SU-DHL-6 (cell line): Measurements from ENCODE around the gene CEP170B.

Source experiments
- H2AFZ ChIP-seq: fragments of 200-600 bp; sonication (generic); 2 replicates; pipeline ENCODE4 v1.6.1; 2014; ENCODE audit warnings: low read depth, mild to moderate bottlenecking, moderate library complexity, mixed read lengths, antibody characterized with exemption, low read length; ENCODE audit not compliant: severe bottlenecking
- H3F3A ChIP-seq: fragments of 200-600 bp; shearing (Covaris generic); 2 replicates; pipeline ENCODE4 v1.6.0; 2016; ENCODE audit warnings: antibody characterized with exemption, mild to moderate bottlenecking; ENCODE audit not compliant: insufficient read depth
- H3K27ac ChIP-seq: fragments of 200-600 bp; sonication (generic); 2 replicates; pipeline ENCODE4 v1.5.1; 2016; ENCODE audit warnings: low read depth, mild to moderate bottlenecking, low read length, moderate library complexity, mixed read lengths
- H3K27me3 ChIP-seq: fragments of 200-600 bp; sonication (generic), shearing (Covaris generic); 2 replicates; pipeline ENCODE4 v1.6.0; 2014; ENCODE audit warnings: mild to moderate bottlenecking, low read length
- H3K36me3 ChIP-seq: fragments of 200-600 bp; sonication (generic); 2 replicates; pipeline ENCODE4 v1.6.1; 2014; ENCODE audit warnings: mild to moderate bottlenecking, low read length, mixed read lengths
- H3K4me2 ChIP-seq: fragments of 300-600, 200-600 bp; shearing (Covaris generic), sonication (generic); 2 replicates; pipeline ENCODE4 v1.6.0; 2014; ENCODE audit warnings: low read length, low read depth, mild to moderate bottlenecking; ENCODE audit not compliant: poor library complexity, severe bottlenecking
- H3K4me3 ChIP-seq: fragments of 200-600 bp; sonication (generic); 2 replicates; pipeline ENCODE4 v1.5.1; 2014; ENCODE audit warnings: antibody characterized with exemption, low read length, mild to moderate bottlenecking, mixed read lengths; ENCODE audit not compliant: insufficient read depth, poor library complexity, severe bottlenecking
- H3K79me2 ChIP-seq: fragments of 200-600 bp; sonication (generic); 2 replicates; pipeline ENCODE4 v1.6.1; 2014; ENCODE audit warnings: mild to moderate bottlenecking, low read length, moderate library complexity; ENCODE audit not compliant: insufficient read depth
- H3K9ac ChIP-seq: fragments of 200-600 bp; sonication (generic); 2 replicates; pipeline ENCODE4 v1.7.0; 2014; ENCODE audit warnings: mild to moderate bottlenecking, low read length
- H3K9me2 ChIP-seq: fragments of 200-600 bp; sonication (generic); replicated peaks from 2 replicates; pipeline ENCODE4 v1.6.1; 2014; ENCODE audit warnings: low read length; ENCODE audit not compliant: insufficient read depth
- H3K9me3 ChIP-seq: fragments of 200-600 bp; sonication (generic); 2 replicates; pipeline ENCODE4 v1.6.1; 2014; ENCODE audit warnings: low read length, mixed read lengths; ENCODE audit not compliant: insufficient read depth
- H4K20me1 ChIP-seq: fragments of 200-600 bp; sonication (generic); 2 replicates; pipeline ENCODE4 v1.6.1; 2014; ENCODE audit warnings: low read depth, mild to moderate bottlenecking, antibody characterized with exemption, low read length, moderate library complexity, mixed read lengths
- EZH2phosphoT487 ChIP-seq: fragments of 200-600 bp; sonication (generic), shearing (Covaris generic); conservative IDR thresholded peaks from 2 replicates; pipeline ENCODE4 v1.6.1; 2018; ENCODE audit warnings: mild to moderate bottlenecking, antibody characterized with exemption, low read length, moderate library complexity, mixed read lengths
- TF ChIP-seq, protein P1 (sequence below): fragments of 200-600 bp; sonication (generic); IDR thresholded peaks from one replicate; pipeline ENCODE4 v1.5.1; 2017; ENCODE audit warnings: antibody characterized with exemption, mild to moderate bottlenecking, low read length, moderate library complexity; ENCODE audit not compliant: insufficient read depth, poor library complexity, severe bottlenecking

CEP170B gene

DNA sequence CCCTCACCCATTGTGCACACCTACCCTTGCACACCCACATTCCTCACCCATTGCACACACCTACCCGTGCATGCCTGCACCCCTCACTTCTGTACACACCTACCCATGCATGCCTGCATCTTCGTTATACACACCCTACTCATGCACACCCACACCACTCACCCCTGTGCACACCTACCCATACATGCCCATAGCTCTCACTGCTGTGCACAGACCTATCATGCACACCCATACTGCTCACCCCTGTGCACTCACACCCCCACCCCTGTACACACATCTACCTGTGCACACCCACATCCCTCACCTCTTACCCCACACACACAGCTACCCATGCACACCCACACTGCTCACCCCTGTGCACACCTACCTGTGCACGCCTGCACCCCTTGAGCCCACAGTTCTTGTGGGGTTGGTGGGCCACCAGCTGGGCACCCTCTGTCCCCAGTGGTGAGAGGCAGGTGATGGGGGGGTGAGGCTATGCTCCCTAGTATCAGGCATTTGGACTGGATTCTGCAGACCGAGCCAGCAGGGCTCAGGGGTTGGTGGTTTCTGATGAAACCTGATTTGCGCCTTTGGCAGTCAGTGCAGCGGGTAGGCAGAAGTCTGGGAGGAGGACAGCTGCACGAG, 15.6 kb downstream of the CEP170B start:
- no peaks in the 10 kb centered on the region for H3F3A ChIP-seq
- no peaks in the 10 kb centered on the region for H3K9me3 ChIP-seq
- H3K9ac ChIP-seq = no peak overlapping the region
- no peaks in the 10 kb centered on the region for H3K9me2 ChIP-seq
- no peak overlapping the region for H3K4me2 ChIP-seq
- H3K4me3 ChIP-seq = no peak overlapping the region
- no peaks in the 10 kb centered on the region for H4K20me1 ChIP-seq
- H3K79me2 ChIP-seq = no peaks in the 10 kb centered on the region
- H3K27me3 ChIP-seq = no peaks in the 10 kb centered on the region
- no peaks in the 10 kb centered on the region for H3K36me3 ChIP-seq
- H2AFZ ChIP-seq = no peak overlapping the region
- no peak overlapping the region for H3K27ac ChIP-seq
- TF ChIP-seq EZH2phosphoT487 = no peak
- TF ChIP-seq, protein P1, sequence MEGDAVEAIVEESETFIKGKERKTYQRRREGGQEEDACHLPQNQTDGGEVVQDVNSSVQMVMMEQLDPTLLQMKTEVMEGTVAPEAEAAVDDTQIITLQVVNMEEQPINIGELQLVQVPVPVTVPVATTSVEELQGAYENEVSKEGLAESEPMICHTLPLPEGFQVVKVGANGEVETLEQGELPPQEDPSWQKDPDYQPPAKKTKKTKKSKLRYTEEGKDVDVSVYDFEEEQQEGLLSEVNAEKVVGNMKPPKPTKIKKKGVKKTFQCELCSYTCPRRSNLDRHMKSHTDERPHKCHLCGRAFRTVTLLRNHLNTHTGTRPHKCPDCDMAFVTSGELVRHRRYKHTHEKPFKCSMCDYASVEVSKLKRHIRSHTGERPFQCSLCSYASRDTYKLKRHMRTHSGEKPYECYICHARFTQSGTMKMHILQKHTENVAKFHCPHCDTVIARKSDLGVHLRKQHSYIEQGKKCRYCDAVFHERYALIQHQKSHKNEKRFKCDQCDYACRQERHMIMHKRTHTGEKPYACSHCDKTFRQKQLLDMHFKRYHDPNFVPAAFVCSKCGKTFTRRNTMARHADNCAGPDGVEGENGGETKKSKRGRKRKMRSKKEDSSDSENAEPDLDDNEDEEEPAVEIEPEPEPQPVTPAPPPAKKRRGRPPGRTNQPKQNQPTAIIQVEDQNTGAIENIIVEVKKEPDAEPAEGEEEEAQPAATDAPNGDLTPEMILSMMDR = no peak

GRCh38 chr14:104881369-104881979, 16.4 kb downstream of the CEP170B start:
- TF ChIP-seq, protein P1 = no peak
- no peak for TF ChIP-seq EZH2phosphoT487
- Histone ChIP-seq H2AFZ (no peak overlapping the region), H4K20me1 (no peaks in the 10 kb centered on the region), H3K79me2 (no peaks in the 10 kb centered on the region), H3K36me3 (no peaks in the 10 kb centered on the region), H3K4me3 (no peak overlapping the region), H3K9me3 (no peaks in the 10 kb centered on the region), H3K27me3 (no peaks in the 10 kb centered on the region), H3F3A (no peaks in the 10 kb centered on the region), H3K9me2 (no peaks in the 10 kb centered on the region), H3K27ac (no peak overlapping the region), H3K4me2 (no peak overlapping the region), H3K9ac (no peak overlapping the region)

GRCh38 chr14:104882325-104882973, 17.4 kb downstream of the CEP170B start:
- H3K9me2 ChIP-seq = no peaks in the 10 kb centered on the region
- H3F3A ChIP-seq = no peaks in the 10 kb centered on the region
- TF ChIP-seq, protein P1 = no peak
- H4K20me1 ChIP-seq = no peaks in the 10 kb centered on the region
- H2AFZ ChIP-seq = no peak overlapping the region
- H3K36me3 ChIP-seq = no peaks in the 10 kb centered on the region
- H3K9ac ChIP-seq = no peak overlapping the region
- H3K27me3 ChIP-seq = no peaks in the 10 kb centered on the region
- no peaks in the 10 kb centered on the region for H3K9me3 ChIP-seq
- H3K79me2 ChIP-seq = no peaks in the 10 kb centered on the region
- H3K27ac ChIP-seq = no peak overlapping the region
- H3K4me2 ChIP-seq = no peak overlapping the region
- no peak overlapping the region for H3K4me3 ChIP-seq
